ENCODE data around the gene METAP1D.

The METAP1D gene

DNA sequence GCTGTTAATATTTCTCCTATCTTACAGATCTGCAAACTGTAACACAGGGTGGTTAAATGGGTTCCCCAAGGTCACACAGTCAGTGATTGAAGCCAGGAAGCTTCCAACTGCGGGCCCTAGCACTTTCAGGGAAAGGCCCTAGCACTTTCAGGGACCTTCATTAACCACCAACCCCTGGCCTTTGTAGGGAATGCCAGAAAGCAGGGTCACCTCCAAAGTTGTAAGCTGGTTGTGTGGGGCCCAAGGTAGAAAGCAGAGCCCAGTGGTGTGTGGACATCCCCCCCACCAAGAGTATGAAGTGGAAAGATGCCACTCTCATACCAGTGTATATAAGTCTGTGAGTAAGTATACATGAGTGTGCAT lies 98.5 kb downstream of the METAP1D start:
- Histone ChIP-seq H3K36me3 (ENCODE audit: insufficient read depth, low read length) (no peaks in the 10 kb centered on the region), H3K9ac (ENCODE audit: insufficient read length) (no peak overlapping the region), H3K9me3 (ENCODE audit: low read depth, low read length) (no peaks in the 10 kb centered on the region), H3K27ac (no peak overlapping the region; the same call in 1 of the 2 replicates), H3K4me3 (no peak overlapping the region)
- DNase-seq (ENCODE audit: low read depth, low spot score): no peak
- no peak for TF ChIP-seq POLR2AphosphoS5 (IDR thresholded peaks at IDR 0.05; ENCODE audit: borderline replicate concordance, low read depth, low read length)
- no peak for TF ChIP-seq EZH2 (IDR thresholded peaks at IDR 0.05)
- no peak for TF ChIP-seq FOXP2 (optimal IDR thresholded peaks at IDR 0.05; ENCODE audit: control extremely low read depth, extremely low read length, insufficient read depth)

- Histone ChIP-seq H3K9ac (ENCODE audit: insufficient read length) (no peak overlapping the region), H3K9me3 (ENCODE audit: low read depth, low read length) (no peaks in the 10 kb centered on the region), H3K36me3 (ENCODE audit: insufficient read depth, low read length) (no peaks in the 10 kb centered on the region), H3K4me3 (no peak overlapping the region), H3K27ac (no peak overlapping the region)
- TF ChIP-seq FOXP2 (optimal IDR thresholded peaks at IDR 0.05; ENCODE audit: control extremely low read depth, extremely low read length, insufficient read depth) (no peak), EZH2 (IDR thresholded peaks at IDR 0.05) (no peak), POLR2AphosphoS5 (IDR thresholded peaks at IDR 0.05; ENCODE audit: borderline replicate concordance, low read depth, low read length) (no peak)
- no peak for DNase-seq (ENCODE audit: low read depth, low spot score)
Measured at GRCh38 chr2:172098650-172099471, 99.1 kb downstream of the METAP1D start.

- no peak overlapping the region for H3K27ac ChIP-seq
- H3K36me3 ChIP-seq (ENCODE audit: insufficient read depth, low read length): no peaks in the 10 kb centered on the region
- DNase-seq (ENCODE audit: low read depth, low spot score): no peak
- TF ChIP-seq POLR2AphosphoS5 (IDR thresholded peaks at IDR 0.05; ENCODE audit: borderline replicate concordance, low read depth, low read length) (no peak), FOXP2 (optimal IDR thresholded peaks at IDR 0.05; ENCODE audit: control extremely low read depth, extremely low read length, insufficient read depth) (no peak), EZH2 (IDR thresholded peaks at IDR 0.05) (no peak)
- no peaks in the 10 kb centered on the region for H3K9me3 ChIP-seq (ENCODE audit: low read depth, low read length)
- no peak overlapping the region for H3K4me3 ChIP-seq
- no peak overlapping the region for H3K9ac ChIP-seq (ENCODE audit: insufficient read length)
Measured at GRCh38 chr2:172099472-172100079, 99.8 kb downstream of the METAP1D start.

- DNase-seq (ENCODE audit: low read depth, low spot score): no peak
- Histone ChIP-seq H3K4me3 (no peak overlapping the region), H3K36me3 (ENCODE audit: insufficient read depth, low read length) (no peaks in the 10 kb centered on the region), H3K9me3 (ENCODE audit: low read depth, low read length) (no peaks in the 10 kb centered on the region), H3K9ac (ENCODE audit: insufficient read length) (no peak overlapping the region), H3K27ac (no peak overlapping the region)
- TF ChIP-seq EZH2 (IDR thresholded peaks at IDR 0.05): no peak
- TF ChIP-seq POLR2AphosphoS5 (IDR thresholded peaks at IDR 0.05; ENCODE audit: borderline replicate concordance, low read depth, low read length): no peak
- no peak for TF ChIP-seq FOXP2 (optimal IDR thresholded peaks at IDR 0.05; ENCODE audit: control extremely low read depth, extremely low read length, insufficient read depth)
Measured at GRCh38 chr2:172100080-172100934, 100.6 kb downstream of the METAP1D start.

- H3K36me3 ChIP-seq (ENCODE audit: insufficient read depth, low read length): no peaks in the 10 kb centered on the region
Measured at GRCh38 chr2:172100935-172101820, 101.4 kb downstream of the METAP1D start.

GRCh38 chr2:172101821-172102390 lies 102.2 kb downstream of the METAP1D start:
- Histone ChIP-seq H3K9me3 (ENCODE audit: low read depth, low read length) (no peaks in the 10 kb centered on the region), H3K4me3 (peak overlapping the region; percentile 80), H3K27ac (no peak overlapping the region), H3K36me3 (ENCODE audit: insufficient read depth, low read length) (no peaks in the 10 kb centered on the region), H3K9ac (ENCODE audit: insufficient read length) (no peak overlapping the region)
- TF ChIP-seq POLR2AphosphoS5 (IDR thresholded peaks at IDR 0.05; ENCODE audit: borderline replicate concordance, low read depth, low read length) (0 out of 2 replicates have a peak, but pooled peaks have one; percentile 9), FOXP2 (optimal IDR thresholded peaks at IDR 0.05; ENCODE audit: control extremely low read depth, extremely low read length, insufficient read depth) (no peak)
- no peak for DNase-seq (ENCODE audit: low read depth, low spot score)

More at GRCh38 chr2:172100935-172101820, 101.4 kb downstream of the METAP1D start:
- no peak for DNase-seq (ENCODE audit: low read depth, low spot score)
- Histone ChIP-seq H3K9ac (ENCODE audit: insufficient read length) (no peak overlapping the region), H3K9me3 (ENCODE audit: low read depth, low read length) (no peaks in the 10 kb centered on the region), H3K27ac (no peak overlapping the region), H3K4me3 (peak overlapping the region; percentile 80)
- TF ChIP-seq FOXP2 (optimal IDR thresholded peaks at IDR 0.05; ENCODE audit: control extremely low read depth, extremely low read length, insufficient read depth) (no peak), POLR2AphosphoS5 (IDR thresholded peaks at IDR 0.05; ENCODE audit: borderline replicate concordance, low read depth, low read length) (peak; percentile 49; the same call in 1 of the 2 replicates)

Data from SK-N-MC (cell line).